ENCODE measurements around the gene VSTM4. TPM values are rescaled to one million over a fixed set of nuclear protein-coding genes. Genes with fewer than 3 reads are reported as not detected.

The VSTM4 gene
- total RNA-seq, 2 donors from 2014 or later: 1.2 to 3.1 TPM

DNA sequence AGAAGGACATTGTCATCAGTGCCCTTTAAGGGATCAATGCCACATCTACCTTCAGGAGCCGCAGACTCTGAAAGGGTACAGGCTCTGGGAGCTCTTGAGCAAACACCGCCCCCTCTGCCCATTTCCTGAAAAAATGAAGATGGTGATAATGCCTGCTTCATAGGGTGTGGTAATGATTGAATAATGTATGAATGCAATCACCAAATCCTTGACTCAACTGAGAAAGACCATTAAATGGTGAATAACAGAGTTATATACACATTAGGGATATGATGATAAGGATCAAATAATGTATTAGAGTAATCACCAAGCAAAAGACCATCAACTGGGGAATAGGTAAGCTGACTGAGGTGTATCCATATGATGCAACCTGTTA, 17.0 kb upstream of the VSTM4 start:
- H3K9me3 ChIP-seq: no peaks in the 10 kb centered on the region
- no peak overlapping the region for H3K4me3 ChIP-seq
- H3K27ac ChIP-seq: no peak overlapping the region
- no peaks in the 10 kb centered on the region for H3K4me1 ChIP-seq
- no peak overlapping the region for H3K9ac ChIP-seq (ENCODE audit: low read depth in 2 of 2, low read length in 2 of 2)
- TF ChIP-seq, protein P1, sequence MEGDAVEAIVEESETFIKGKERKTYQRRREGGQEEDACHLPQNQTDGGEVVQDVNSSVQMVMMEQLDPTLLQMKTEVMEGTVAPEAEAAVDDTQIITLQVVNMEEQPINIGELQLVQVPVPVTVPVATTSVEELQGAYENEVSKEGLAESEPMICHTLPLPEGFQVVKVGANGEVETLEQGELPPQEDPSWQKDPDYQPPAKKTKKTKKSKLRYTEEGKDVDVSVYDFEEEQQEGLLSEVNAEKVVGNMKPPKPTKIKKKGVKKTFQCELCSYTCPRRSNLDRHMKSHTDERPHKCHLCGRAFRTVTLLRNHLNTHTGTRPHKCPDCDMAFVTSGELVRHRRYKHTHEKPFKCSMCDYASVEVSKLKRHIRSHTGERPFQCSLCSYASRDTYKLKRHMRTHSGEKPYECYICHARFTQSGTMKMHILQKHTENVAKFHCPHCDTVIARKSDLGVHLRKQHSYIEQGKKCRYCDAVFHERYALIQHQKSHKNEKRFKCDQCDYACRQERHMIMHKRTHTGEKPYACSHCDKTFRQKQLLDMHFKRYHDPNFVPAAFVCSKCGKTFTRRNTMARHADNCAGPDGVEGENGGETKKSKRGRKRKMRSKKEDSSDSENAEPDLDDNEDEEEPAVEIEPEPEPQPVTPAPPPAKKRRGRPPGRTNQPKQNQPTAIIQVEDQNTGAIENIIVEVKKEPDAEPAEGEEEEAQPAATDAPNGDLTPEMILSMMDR (IDR thresholded peaks at IDR 0.05): no peak
- no peak for DNase-seq
- intact Hi-C loops (cut with DNase I): no loop called here
- H3K36me3 ChIP-seq: no peaks in the 10 kb centered on the region
- H3K27me3 ChIP-seq: no peaks in the 10 kb centered on the region

DNA sequence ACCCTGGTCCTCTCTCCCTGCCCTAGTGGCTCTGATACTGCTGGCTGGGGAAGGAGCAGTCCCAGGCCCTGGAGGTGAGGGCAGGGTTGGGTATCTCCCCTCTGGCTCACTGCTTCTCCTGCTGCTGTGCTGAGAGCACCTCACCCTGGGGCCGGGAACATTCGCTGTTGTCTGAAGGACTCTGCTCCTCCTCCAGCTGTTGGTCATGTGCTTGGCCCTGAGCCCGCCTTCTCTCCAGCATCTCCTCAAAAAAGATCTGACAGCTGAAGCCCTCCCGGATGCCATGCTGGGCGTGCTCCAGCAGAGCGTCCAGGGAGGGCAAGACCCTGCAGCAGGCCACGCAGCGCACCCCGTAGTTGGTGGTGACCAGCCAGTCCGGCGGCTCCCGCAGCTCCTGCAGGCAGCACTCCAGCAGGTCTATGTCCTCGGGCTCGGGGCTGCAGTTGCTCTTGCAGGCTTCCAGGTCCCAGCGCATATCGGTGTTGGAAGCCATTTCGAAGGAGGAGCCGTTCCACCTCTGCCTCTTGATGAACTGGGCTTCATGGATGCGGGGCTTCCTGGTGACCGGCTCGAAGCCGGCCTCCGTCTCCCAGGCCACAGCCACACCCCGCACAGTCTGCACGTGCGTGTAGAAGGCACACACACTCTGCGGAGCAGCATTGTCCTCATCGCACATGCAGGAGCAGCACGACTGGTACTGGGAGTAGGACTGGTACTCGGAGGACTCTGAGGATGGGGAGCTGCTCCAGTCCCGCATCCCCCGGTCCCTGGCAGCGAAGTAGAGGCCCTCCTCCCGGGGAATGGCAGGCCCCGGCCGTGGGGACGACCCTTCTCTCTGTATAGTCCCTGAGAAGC, 16.4 kb upstream of the VSTM4 start:
- Histone ChIP-seq H3K9me3 (no peaks in the 10 kb centered on the region), H3K9ac (ENCODE audit: low read depth in 2 of 2, low read length in 2 of 2) (no peak overlapping the region), H3K4me3 (no peak overlapping the region), H3K4me1 (no peaks in the 10 kb centered on the region), H3K36me3 (no peaks in the 10 kb centered on the region), H3K27ac (no peak overlapping the region), H3K27me3 (no peaks in the 10 kb centered on the region)
- no peak for DNase-seq
- intact Hi-C loops (cut with DNase I): no loop called here
- TF ChIP-seq, protein P1 (IDR thresholded peaks at IDR 0.05): no peak

DNA sequence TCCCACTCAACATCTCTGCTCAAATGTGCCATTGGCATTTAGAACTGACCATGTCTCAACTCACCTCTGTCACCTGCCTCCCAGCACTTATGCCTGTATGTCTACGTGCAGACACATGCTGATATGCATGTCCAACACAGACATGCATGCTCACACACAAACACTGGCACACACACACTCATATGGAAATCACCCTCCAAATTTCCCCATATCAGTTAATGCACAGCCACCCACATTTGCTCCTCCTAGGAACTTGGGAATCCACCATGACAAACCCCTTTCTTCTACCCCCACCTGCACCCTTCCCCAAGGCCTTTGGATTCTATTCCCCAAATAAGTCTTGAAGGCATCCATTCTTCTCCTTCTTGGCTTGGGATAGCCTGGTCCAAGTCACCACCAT, 14.1 kb upstream of the VSTM4 start:
- DNase-seq: no peak
- Histone ChIP-seq H3K27me3 (no peaks in the 10 kb centered on the region), H3K9me3 (no peaks in the 10 kb centered on the region), H3K4me1 (no peaks in the 10 kb centered on the region), H3K27ac (no peak overlapping the region), H3K9ac (ENCODE audit: low read depth in 2 of 2, low read length in 2 of 2) (no peak overlapping the region), H3K36me3 (no peaks in the 10 kb centered on the region), H3K4me3 (no peak overlapping the region)
- TF ChIP-seq, protein P1 (IDR thresholded peaks at IDR 0.05): no peak
- intact Hi-C loops (cut with DNase I): no loop called here

DNA sequence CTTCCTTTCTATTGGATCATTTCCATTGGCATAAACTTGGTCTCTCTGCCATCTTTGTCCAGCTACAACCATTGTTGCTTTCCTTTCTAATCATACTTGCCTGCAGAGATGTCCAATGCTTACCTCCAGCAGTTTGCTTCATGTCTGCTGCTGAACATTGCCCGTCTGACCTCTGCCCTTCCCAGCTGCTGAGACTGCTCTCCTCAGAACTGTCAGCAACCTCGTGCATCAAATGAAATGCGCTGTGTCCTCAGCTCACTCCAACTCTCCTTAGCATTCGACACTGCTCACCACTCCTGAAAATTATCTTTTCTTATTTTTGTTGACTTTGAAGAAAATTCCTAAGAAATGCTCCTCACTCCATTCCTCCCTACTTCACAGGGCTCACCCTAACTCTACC, 13.5 kb upstream of the VSTM4 start:
- intact Hi-C loops (cut with DNase I): no loop called here
- Histone ChIP-seq H3K9me3 (no peaks in the 10 kb centered on the region), H3K27me3 (no peaks in the 10 kb centered on the region), H3K36me3 (no peaks in the 10 kb centered on the region), H3K4me3 (no peak overlapping the region), H3K9ac (ENCODE audit: low read depth in 2 of 2, low read length in 2 of 2) (no peak overlapping the region), H3K4me1 (no peaks in the 10 kb centered on the region), H3K27ac (no peak overlapping the region)
- DNase-seq: no peak
- TF ChIP-seq, protein P1 (IDR thresholded peaks at IDR 0.05): no peak

DNA sequence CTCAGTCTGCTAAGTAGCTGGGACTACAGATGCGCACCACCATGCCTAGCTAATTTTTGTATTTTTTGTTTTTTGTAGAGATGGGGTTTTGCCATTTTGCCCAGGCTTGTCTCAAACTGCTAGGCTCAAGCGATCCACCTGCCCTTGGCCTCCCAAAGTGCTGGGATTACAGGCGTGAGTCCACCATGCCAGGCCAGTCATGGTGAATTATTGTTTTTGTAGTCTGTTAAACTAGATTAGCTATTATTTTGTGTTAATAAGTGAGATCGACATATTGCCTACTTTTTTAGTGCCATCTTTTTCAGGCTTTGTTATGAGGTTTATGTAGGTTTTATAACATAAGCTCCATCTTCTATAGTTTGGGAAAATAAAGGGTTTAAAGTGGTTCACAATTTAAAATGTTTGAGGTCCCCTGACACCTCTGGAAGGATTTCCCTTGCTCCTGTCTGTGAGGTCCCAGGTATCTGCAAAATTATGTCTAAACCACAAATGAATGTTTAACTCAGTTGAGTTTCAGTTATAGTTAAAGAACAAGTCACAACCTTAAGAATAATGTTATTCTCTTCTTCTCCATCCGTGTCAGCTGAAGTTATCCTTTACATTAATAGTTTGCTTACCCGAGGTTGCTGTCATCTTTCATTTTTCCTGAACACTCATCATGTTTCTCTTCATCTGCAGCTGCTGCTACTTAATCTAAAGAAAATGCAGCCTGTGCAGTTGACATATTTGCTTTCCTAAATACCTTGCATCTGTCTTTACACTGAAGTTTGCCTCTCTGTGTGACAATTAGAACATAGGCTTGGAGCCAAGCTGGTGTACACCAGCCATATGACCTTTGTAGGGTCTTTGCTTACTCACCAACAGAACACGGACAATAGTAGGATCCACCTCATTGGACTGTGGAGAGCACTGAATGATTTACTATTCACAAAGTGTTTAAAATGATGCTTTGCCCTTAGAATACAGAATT, 8.9 kb upstream of the VSTM4 start:
- no peaks in the 10 kb centered on the region for H3K27me3 ChIP-seq
- no peak overlapping the region for H3K9ac ChIP-seq (ENCODE audit: low read depth in 2 of 2, low read length in 2 of 2)
- TF ChIP-seq, protein P1 (IDR thresholded peaks at IDR 0.05): no peak
- H3K4me3 ChIP-seq: no peak overlapping the region
- no peak for DNase-seq
- no peaks in the 10 kb centered on the region for H3K36me3 ChIP-seq
- no peak overlapping the region for H3K27ac ChIP-seq
- H3K9me3 ChIP-seq: no peaks in the 10 kb centered on the region
- intact Hi-C loops (cut with DNase I): no loop called here
- H3K4me1 ChIP-seq: no peaks in the 10 kb centered on the region
